B cell (primary cell): Measurements from ENCODE around the gene HUS1. TPM values are rescaled to one million over a fixed set of nuclear protein-coding genes. Genes with fewer than 3 reads are reported as not detected.

Experiments used
- ATAC-seq: fragments of 200-7000 bp; cut with Tn5 transposase; one replicate; pipeline ENCODE4 v1.10.0; 2021; ENCODE audit warnings: low read depth, mild to moderate bottlenecking, moderate number of reproducible peaks, moderate library complexity
- CTCF ChIA-PET: fragments of 350-600 bp; sonication (Branson Sonifier 250); formaldehyde crosslinking; loops from one replicate; lab custom pipeline; 2021; ENCODE audit warnings: antibody characterized with exemption, inconsistent platforms; lab: Charles Lee
- POLR2A ChIA-PET: fragments of 350-600 bp; sonication (Branson Sonifier 250); formaldehyde crosslinking; loops from one replicate; lab custom pipeline; 2021; ENCODE audit warnings: antibody characterized with exemption; lab: Charles Lee
- DNase-seq: peaks from one replicate; pipeline ENCODE4 v3.0.0; 2013
- H2AFZ ChIP-seq: 2 replicates; pipeline ENCODE4 v1.6.1; 2012; ENCODE audit warnings: mild to moderate bottlenecking, low read depth, low read length; ENCODE audit not compliant: insufficient read depth, poor library complexity, severe bottlenecking
- H3K27ac ChIP-seq, 2 donors: 1 replicate in 1 of 2; 2 replicates in 1 of 2; pipeline ENCODE4 v1.5.1; 2012 to 2013; ENCODE audit warnings: low read length in 2 of 2, mild to moderate bottlenecking in 2 of 2, moderate library complexity in 1 of 2
- H3K27me3 ChIP-seq, 4 experiments: fragments of 200-600 bp in 1 of 4; sonication (generic) in 1 of 4; replicated peaks in 1 of 4; 1 replicate in 2 of 4; 2 replicates in 2 of 4; pipeline versions ENCODE4 v1.6.1 to v1.7.0; 2013 to 2016; ENCODE audit warnings: low read length in 3 of 4, mild to moderate bottlenecking in 2 of 4, mixed read lengths in 1 of 4, moderate library complexity in 1 of 4; ENCODE audit not compliant: insufficient read depth in 4 of 4, control insufficient read depth in 3 of 4; ENCODE audit errors: control extremely low read depth in 1 of 4
- H3K36me3 ChIP-seq, 2 experiments: replicated peaks in 1 of 2; 1 replicate in 1 of 2; 2 replicates in 1 of 2; pipeline versions ENCODE4 v1.6.1 to v1.7.1; 2013; ENCODE audit warnings: low read length in 1 of 2; ENCODE audit not compliant: insufficient read depth in 2 of 2, control insufficient read depth in 1 of 2; ENCODE audit errors: control extremely low read depth in 1 of 2, extremely low read depth in 1 of 2
- H3K4me1 ChIP-seq, 2 donors: fragments of 200-600 bp in 1 of 2; sonication (generic) in 1 of 2; 1 replicate in 1 of 2; 2 replicates in 1 of 2; pipeline versions ENCODE4 v1.5.1 to v1.6.1; 2013 to 2017; ENCODE audit warnings: low read length in 2 of 2; ENCODE audit not compliant: control insufficient read depth in 2 of 2, insufficient read depth in 2 of 2
- H3K4me2 ChIP-seq: replicated peaks from 2 replicates; pipeline ENCODE3; 2012; ENCODE audit warnings: mild to moderate bottlenecking, low read depth, low read length; ENCODE audit not compliant: poor library complexity, severe bottlenecking
- H3K4me3 ChIP-seq, 5 experiments: fragments of 200-600 bp in 1 of 5; sonication (generic) in 1 of 5; 1 replicate in 3 of 5; 2 replicates in 2 of 5; pipeline versions ENCODE4 v1.5.1 to v1.7.0; 2011 to 2016; ENCODE audit warnings: low read length in 4 of 5, mild to moderate bottlenecking in 4 of 5, low read depth in 2 of 5, control low read depth in 1 of 5, moderate library complexity in 1 of 5; ENCODE audit not compliant: insufficient read depth in 1 of 5; ENCODE audit errors: control extremely low read depth in 1 of 5, extremely low read depth in 1 of 5
- H3K79me2 ChIP-seq: fragments of 200-600 bp; sonication (generic); one replicate; pipeline ENCODE4 v1.6.0; 2016; ENCODE audit warnings: low read length; ENCODE audit not compliant: control insufficient read depth, insufficient read depth
- H3K9ac ChIP-seq: fragments of 200-600 bp; sonication (generic); 2 replicates; pipeline ENCODE4 v1.6.1; 2017; ENCODE audit warnings: mild to moderate bottlenecking, low read length, moderate library complexity
- H3K9me3 ChIP-seq, 3 donors: one replicate each; pipeline versions ENCODE4 v1.6.1 to v1.7.1; 2013; ENCODE audit warnings: low read length in 2 of 3; ENCODE audit not compliant: control insufficient read depth in 2 of 3, insufficient read depth in 1 of 3; ENCODE audit errors: control extremely low read depth in 1 of 3
- H4K20me1 ChIP-seq: 2 replicates; pipeline ENCODE4 v1.6.0; 2012; ENCODE audit warnings: mild to moderate bottlenecking, low read length; ENCODE audit not compliant: insufficient read depth, control insufficient read depth, poor library complexity, severe bottlenecking
- H3K27ac Mint-ChIP-seq: one replicate; pipeline ENCODE4 v1.8.0; 2021; ENCODE audit warnings: mixed read lengths
- H3K27me3 Mint-ChIP-seq: one replicate; pipeline ENCODE4 v1.8.0; 2021; ENCODE audit warnings: mixed read lengths
- H3K4me1 Mint-ChIP-seq: one replicate; pipeline ENCODE4 v1.8.0; 2021; ENCODE audit warnings: mixed read lengths
- H3K4me3 Mint-ChIP-seq: one replicate; pipeline ENCODE4 v1.8.0; 2021; ENCODE audit warnings: mixed read lengths
- H3K9me3 Mint-ChIP-seq: one replicate; pipeline ENCODE4 v1.8.0; 2022; ENCODE audit warnings: mixed read lengths; ENCODE audit not compliant: insufficient read depth
- CTCF ChIP-seq: fragments of 200-600 bp; IDR thresholded peaks from one replicate; pipeline ENCODE4 v1.8.0; 2022; ENCODE audit warnings: antibody characterized with exemption, mild to moderate bottlenecking
- EZH2 ChIP-seq: IDR thresholded peaks from 2 replicates; pipeline ENCODE4 v1.6.1; 2012; ENCODE audit warnings: borderline replicate concordance, low read depth, mild to moderate bottlenecking, moderate library complexity, low read length; ENCODE audit not compliant: insufficient read depth, poor library complexity, severe bottlenecking
- WGBS: methylation state at CpG from one replicate; pipeline ENCODE4 v1.1.5; 2013; ENCODE audit warnings: missing lambda C conversion rate; ENCODE audit not compliant: insufficient coverage; 5-methylcytosine and 5-hydroxymethylcytosine counted together
- intact Hi-C: fragments of 100-400 bp; cut with micrococcal nuclease; formaldehyde crosslinking; loops from one replicate; pipeline ENCODE4 v1.10.0; 2022
- polyA plus RNA-seq: library from polyadenylated mRNA; depleted of rRNA; stranded (reverse); fragments of >200 nt; gene quantifications from 2 replicates; pipeline ENCODE4 v1.2.3, GENCODE V29; 2012
- total RNA-seq, 2 donors: library from RNA; stranded (reverse); fragments of 120-200 nt in 1 of 2; gene quantifications; 1 replicate in 1 of 2; 2 replicates in 1 of 2; pipeline versions ENCODE4 v1.2.3 to v1.2.4, GENCODE V29; 2013 to 2022

The HUS1 gene
- total and polyA plus RNA-seq, 2 donors (not counting 1 experiment from before 2014, with no cell fraction given) = 37.7 to 61.6 TPM

DNA sequence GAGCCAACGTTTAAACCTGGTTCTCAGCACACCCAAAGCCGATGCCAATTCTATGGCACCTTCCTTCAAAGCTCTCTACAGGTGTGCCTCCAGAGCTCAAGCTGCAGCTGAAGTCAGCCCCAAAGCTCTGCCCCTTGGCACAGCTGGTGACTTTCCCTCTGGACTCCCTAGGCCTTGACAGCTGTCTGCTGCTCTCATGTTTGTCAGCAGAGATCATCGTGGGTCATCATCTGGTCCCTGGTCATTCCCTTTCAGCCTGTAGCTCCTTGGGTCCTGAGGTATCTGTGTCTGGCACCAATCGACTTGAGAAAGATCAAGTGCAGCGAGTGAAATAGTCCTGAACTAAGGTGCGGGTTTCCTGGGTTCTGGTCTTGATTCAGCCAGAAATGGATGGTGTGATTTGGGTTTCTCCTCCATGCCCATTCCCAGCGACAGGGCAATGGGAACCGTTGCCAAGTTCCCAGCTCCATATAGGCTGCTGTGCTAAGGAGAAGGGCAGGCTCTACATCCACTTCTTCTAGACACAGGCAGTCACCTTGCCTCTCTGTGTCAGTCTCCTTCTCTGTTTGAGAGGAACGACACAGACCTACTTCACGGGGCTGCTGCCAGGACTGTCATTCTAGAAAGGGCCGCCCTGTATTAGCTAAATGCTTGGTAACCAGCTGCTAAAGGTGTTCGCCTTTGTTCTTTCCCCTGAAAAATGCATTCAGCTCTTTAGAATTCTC, 34.7 kb downstream of the HUS1 start:
- H3K36me3 ChIP-seq = no peaks in the 10 kb centered on the region
- DNase-seq (no peak), ATAC-seq (no peak)
- H3K79me2 ChIP-seq = no peaks in the 10 kb centered on the region
- intact Hi-C loops = loop anchor here (1.0 to 10.0 kb wide), 4 partner anchors 25 to 1220 kb away; no protein-coding TSS in a partner anchor
- Mint-ChIP-seq H3K9me3 (no peaks in the 10 kb centered on the region), H3K4me1 (no peaks in the 10 kb centered on the region), H3K27me3 (no peaks in the 10 kb centered on the region), H3K4me3 (no peak overlapping the region), H3K27ac (no peak overlapping the region)
- H3K4me3 ChIP-seq = no peak overlapping the region
- ChIA-PET CTCF (interaction anchor here (0.8 to 3.5 kb wide), 29 partner anchors 8 to 678 kb away, joined by 3 to 99 read pairs (median 5); no protein-coding TSS in a partner anchor), POLR2A (no interaction called here)
- no peak overlapping the region for H2AFZ ChIP-seq
- no peaks in the 10 kb centered on the region for H3K9me3 ChIP-seq
- no peak overlapping the region for H3K27ac ChIP-seq
- no peak overlapping the region for H3K4me2 ChIP-seq
- WGBS = 89% methylated on average over 11 of the region's 12 CpGs
- H3K4me1 ChIP-seq = no peaks in the 10 kb centered on the region
- TF ChIP-seq CTCF (no peak), EZH2 (no peak)
- no peaks in the 10 kb centered on the region for H4K20me1 ChIP-seq
- H3K27me3 ChIP-seq = no peaks in the 10 kb centered on the region
- H3K9ac ChIP-seq = no peak overlapping the region
